Breast epithelium (tissue), 3 donors: ENCODE results near the gene NAV3.

ENCODE experiments used
- CTCF ChIP-seq, 3 donors: fragments of 450-650 bp; IDR thresholded peaks; one replicate each; pipeline ENCODE4 v1.5.1; 2016 to 2017; ENCODE audit warnings: antibody characterized with exemption in 3 of 3, mild to moderate bottlenecking in 3 of 3, moderate library complexity in 3 of 3
- POLR2AphosphoS5 ChIP-seq, 3 donors: sonication (generic); formaldehyde crosslinking; IDR thresholded peaks; one replicate each; pipeline ENCODE4 v1.6.1; 2017; ENCODE audit warnings: antibody characterized with exemption in 3 of 3

GRCh38 chr12:78009031-78009430, 178.3 kb downstream of the NAV3 start:
- TF ChIP-seq CTCF (IDR thresholded peaks at IDR 0.05) = no peak
- TF ChIP-seq POLR2AphosphoS5 (IDR thresholded peaks at IDR 0.05) = no peak
